ENCODE measurements around the gene WDR45.

The WDR45 gene

GRCh38 chrX:49116076-49116475 lies 36.4 kb upstream of the WDR45 start:
- TF ChIP-seq, protein P1, sequence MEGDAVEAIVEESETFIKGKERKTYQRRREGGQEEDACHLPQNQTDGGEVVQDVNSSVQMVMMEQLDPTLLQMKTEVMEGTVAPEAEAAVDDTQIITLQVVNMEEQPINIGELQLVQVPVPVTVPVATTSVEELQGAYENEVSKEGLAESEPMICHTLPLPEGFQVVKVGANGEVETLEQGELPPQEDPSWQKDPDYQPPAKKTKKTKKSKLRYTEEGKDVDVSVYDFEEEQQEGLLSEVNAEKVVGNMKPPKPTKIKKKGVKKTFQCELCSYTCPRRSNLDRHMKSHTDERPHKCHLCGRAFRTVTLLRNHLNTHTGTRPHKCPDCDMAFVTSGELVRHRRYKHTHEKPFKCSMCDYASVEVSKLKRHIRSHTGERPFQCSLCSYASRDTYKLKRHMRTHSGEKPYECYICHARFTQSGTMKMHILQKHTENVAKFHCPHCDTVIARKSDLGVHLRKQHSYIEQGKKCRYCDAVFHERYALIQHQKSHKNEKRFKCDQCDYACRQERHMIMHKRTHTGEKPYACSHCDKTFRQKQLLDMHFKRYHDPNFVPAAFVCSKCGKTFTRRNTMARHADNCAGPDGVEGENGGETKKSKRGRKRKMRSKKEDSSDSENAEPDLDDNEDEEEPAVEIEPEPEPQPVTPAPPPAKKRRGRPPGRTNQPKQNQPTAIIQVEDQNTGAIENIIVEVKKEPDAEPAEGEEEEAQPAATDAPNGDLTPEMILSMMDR (IDR thresholded peaks at IDR 0.05; ENCODE audit: extremely low read depth, missing control alignments), result no peak
- DNase-seq (ENCODE audit: low spot score), result no peak

GRCh38 chrX:49111791-49112190 lies 32.1 kb upstream of the WDR45 start:
- DNase-seq (ENCODE audit: low spot score), result no peak
- TF ChIP-seq, protein P1 (IDR thresholded peaks at IDR 0.05; ENCODE audit: extremely low read depth, missing control alignments), result no peak

DNA sequence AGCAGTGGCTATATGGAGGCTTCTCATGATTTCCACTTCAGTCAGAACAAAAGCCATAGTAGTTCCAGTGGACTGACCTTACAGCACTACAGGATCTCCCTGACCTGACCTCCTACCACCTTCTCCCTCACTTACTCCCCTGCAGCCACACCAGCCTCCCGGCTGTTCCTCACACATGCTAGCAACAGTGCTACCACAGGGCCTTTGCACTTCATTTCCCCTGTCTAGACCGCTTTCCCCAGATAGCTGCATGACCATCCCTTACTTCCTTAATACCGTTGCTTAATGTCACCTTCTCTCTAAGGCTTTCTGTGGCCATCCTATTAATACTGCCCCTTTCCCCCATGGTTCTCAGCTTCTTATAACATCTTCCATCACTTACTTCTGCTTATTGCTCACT lies 30.7 kb upstream of the WDR45 start:
- TF ChIP-seq, protein P1 (IDR thresholded peaks at IDR 0.05; ENCODE audit: extremely low read depth, missing control alignments), result no peak
- no peak for DNase-seq (ENCODE audit: low spot score)

DNA sequence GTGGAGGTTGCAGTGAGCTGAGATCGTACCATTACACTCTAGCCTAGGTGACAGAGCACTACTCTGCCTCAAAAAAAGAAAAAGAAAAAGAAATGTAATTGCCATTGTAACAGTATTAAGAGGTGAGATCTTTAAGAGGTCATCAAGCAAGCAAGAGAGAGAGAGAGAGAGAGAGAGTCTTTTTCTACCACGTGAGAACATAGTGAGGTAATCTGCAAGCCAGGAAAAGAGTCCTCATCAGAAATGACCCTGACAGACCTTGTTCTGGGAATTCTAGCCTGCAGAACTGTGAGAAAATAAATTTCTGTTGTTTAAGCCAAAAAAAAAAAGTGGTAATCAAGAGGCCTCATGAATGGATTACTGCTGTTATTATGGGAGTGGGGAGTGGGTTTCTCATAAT lies 29.0 kb upstream of the WDR45 start:
- TF ChIP-seq, protein P1 (IDR thresholded peaks at IDR 0.05; ENCODE audit: extremely low read depth, missing control alignments), result no peak
- DNase-seq (ENCODE audit: low spot score), result no peak

DNA sequence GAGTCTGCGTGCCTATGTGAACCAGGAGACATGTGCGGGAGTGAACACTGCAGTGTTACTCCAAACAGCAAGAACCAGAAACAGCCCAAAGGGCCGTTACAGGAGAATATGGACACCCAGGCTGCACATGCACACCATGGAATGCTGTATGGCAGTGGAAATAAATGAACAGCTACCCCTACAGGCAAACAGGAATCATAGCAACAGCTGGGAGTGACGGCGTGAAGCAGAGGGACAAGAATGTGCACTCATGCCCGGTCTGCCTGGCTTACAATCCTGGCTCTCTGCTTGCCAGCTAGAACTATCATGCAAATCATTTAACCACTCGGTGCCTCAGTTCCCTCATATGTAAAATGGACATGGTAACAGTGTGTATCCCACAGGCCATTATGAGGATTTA lies 27.2 kb upstream of the WDR45 start:
- TF ChIP-seq, protein P1 (IDR thresholded peaks at IDR 0.05; ENCODE audit: extremely low read depth, missing control alignments), result no peak
- no peak for DNase-seq (ENCODE audit: low spot score)

DNA sequence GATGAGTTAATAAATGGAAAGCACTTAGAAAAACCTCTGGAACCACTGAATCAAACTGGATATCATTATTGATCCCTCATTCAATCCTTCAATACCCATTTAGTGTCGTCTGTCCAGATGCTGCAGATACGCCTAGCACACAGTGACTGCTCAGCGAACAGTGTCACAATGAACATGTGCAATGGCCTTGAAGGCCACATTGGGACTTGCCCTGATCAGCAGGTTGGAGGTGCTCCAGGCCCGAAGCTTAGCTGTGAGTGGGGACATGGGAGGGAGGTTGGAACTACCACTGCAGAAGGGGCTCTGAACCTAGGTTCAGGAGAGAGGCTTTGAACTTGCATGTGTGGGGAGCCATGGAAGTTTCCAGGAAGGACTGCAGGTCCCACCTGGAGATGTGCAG lies 26.6 kb upstream of the WDR45 start:
- DNase-seq (ENCODE audit: low spot score), result no peak
- TF ChIP-seq, protein P1 (IDR thresholded peaks at IDR 0.05; ENCODE audit: extremely low read depth, missing control alignments), result no peak

GRCh38 chrX:49103637-49104036 lies 23.9 kb upstream of the WDR45 start:
- TF ChIP-seq, protein P1 (IDR thresholded peaks at IDR 0.05; ENCODE audit: extremely low read depth, missing control alignments), result no peak

More at GRCh38 chrX:49103637-49104036, 23.9 kb upstream of the WDR45 start:
- DNase-seq (ENCODE audit: low spot score), result no peak

All from GM20000 (cell line).